Epithelial cell of esophagus (primary cell): ENCODE data around the gene SLC10A7.

ENCODE experiments used
- DNase-seq: peaks from one replicate; pipeline ENCODE4 v3.0.0; 2010; ENCODE audit warnings: low read depth
- H3K4me3 ChIP-seq: 2 replicates; pipeline ENCODE4 v1.5.1; 2011; ENCODE audit warnings: mild to moderate bottlenecking, low read length, control low read depth
- TF ChIP-seq, protein P1 (sequence below): IDR thresholded peaks from 2 replicates; pipeline ENCODE4 v1.5.1; 2011; ENCODE audit warnings: low read depth, mild to moderate bottlenecking, low read length, control low read depth, inconsistent platforms; ENCODE audit not compliant: insufficient read depth; ENCODE audit errors: missing control alignments

Gene SLC10A7

DNA sequence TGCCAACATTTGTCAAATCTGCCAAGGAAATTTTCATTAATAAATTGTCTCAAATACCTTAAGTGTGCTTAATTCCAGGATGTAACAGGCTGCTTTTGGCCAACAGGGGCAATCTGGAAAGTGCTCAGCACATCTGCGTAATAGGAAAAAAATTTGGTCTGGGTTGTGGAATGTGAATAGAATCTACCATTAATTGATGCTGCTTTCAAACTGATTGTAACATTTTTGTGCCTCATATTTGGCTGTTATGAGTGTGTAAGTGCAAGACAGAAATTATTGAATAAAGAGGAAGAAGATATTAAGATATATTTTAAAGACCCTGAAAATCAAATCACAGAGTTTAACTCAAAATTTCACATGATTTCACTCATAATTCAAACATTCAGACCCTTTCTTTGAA, 266.3 kb downstream of the SLC10A7 start:
- TF ChIP-seq, protein P1, sequence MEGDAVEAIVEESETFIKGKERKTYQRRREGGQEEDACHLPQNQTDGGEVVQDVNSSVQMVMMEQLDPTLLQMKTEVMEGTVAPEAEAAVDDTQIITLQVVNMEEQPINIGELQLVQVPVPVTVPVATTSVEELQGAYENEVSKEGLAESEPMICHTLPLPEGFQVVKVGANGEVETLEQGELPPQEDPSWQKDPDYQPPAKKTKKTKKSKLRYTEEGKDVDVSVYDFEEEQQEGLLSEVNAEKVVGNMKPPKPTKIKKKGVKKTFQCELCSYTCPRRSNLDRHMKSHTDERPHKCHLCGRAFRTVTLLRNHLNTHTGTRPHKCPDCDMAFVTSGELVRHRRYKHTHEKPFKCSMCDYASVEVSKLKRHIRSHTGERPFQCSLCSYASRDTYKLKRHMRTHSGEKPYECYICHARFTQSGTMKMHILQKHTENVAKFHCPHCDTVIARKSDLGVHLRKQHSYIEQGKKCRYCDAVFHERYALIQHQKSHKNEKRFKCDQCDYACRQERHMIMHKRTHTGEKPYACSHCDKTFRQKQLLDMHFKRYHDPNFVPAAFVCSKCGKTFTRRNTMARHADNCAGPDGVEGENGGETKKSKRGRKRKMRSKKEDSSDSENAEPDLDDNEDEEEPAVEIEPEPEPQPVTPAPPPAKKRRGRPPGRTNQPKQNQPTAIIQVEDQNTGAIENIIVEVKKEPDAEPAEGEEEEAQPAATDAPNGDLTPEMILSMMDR = no peak
- no peak for DNase-seq
- H3K4me3 ChIP-seq = no peak overlapping the region

DNA sequence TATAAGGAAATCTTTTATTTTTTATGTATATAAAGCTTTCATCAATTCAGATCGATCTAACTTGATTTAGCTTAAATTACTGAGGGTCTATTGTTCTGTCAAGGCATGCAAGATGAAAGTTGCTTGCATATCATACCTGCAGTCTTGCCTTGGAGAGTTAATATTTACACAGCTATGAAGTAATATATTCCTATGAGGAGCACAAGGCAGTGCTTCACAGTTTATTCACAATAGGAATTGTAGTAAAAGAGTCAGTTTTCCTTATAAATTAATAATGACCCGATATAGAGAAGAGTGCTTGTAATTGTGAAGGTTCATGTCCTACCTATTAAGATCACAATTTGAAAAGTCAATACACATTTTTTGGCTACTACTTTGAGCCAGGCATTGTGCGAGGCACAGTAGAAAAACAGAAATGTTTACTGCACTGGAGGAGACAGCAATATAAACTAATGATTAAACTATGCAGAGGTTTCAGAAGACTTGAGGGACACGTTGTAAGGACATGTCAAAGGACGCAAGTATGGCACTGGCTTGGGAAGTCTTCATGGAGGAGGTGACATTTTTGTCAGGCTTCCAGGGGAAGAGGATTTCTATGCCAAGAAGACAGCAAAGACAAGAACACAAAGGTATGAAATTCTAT, 268.6 kb downstream of the SLC10A7 start:
- TF ChIP-seq, protein P1 = no peak
- DNase-seq = no peak

DNA sequence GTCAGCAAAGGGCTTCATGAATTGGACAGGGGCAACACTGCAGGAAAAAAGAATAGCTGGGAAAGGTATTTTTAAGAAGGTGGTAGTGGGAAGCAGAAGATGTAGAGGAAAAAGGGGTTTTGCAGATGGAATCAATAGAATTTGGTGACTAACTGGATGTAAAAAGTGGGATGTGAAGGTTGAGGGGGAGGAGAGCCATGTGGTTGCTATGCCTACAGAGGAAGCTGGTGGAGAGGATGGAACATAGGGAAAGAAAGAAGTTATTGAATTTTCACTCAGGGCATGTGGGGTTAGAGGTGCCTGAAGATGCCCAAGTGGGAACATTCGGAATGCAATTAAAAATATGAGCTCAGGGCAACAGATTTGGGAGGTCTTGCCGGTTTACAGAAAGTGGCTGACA, 274.4 kb downstream of the SLC10A7 start:
- no peak overlapping the region for H3K4me3 ChIP-seq
- TF ChIP-seq, protein P1 = no peak
- no peak for DNase-seq

More for the DNA sequence above, 268.6 kb downstream of the SLC10A7 start:
- H3K4me3 ChIP-seq = no peak overlapping the region

DNA sequence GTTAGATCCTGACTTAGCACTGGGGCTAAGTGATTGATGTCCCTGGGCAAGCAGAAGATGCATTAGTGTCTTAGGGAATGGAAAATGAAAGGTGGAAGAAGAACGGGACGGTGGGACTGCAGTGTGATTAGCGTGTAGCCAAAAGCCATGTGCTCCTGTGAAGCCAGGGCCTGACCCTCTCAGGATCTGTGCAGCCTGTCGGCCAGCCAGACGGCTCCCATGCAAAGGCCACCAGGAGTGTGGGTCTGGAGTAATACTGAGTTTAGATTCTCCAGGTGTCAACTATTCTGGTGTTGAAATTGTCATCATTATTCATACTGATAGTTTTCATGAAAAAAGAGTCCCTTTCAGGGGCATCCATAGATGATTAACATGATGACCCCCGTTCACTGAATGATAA, 275.4 kb downstream of the SLC10A7 start:
- H3K4me3 ChIP-seq = no peak overlapping the region
- DNase-seq = no peak
- TF ChIP-seq, protein P1 = no peak

DNA sequence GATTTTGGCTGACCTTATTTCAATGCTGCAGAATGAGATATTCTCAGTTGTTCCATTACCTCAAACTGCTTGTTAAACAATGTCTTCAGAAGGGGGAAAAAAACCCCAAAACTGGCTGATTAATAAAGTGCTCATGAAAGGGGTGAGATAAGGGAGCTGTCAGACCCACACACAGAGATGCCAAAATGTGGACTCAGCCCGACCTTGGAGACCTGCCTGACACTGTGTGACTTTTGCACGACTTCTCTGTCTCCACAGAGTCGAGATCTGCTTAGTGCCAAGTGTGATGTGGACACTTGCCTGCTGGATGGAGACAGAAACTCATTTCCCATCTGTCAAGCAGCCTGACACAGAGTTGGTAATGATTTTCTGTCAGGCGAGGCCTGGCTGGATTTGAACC, 275.9 kb downstream of the SLC10A7 start:
- no peak for DNase-seq
- TF ChIP-seq, protein P1 = no peak
- no peak overlapping the region for H3K4me3 ChIP-seq

DNA sequence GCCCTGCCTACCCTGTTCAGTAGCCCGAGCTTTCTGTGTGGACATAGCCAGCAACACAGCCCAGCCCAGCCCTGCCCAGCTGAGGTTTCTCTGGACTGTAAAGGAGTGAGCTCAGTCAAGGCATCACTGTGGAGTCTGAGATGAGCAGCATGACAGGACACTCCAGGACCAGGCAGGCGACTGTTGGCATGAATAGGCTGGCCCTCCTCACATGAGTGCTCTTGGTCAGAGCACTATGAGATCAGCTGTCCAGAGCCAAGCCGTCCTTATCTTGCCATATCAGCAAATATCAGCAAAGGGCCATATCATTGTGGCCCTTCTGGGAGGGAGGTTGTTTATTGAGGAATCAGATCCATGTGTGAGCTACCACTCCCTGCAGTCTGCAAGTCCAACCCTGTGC, 276.5 kb downstream of the SLC10A7 start:
- TF ChIP-seq, protein P1 = no peak
- no peak overlapping the region for H3K4me3 ChIP-seq
- no peak for DNase-seq

DNA sequence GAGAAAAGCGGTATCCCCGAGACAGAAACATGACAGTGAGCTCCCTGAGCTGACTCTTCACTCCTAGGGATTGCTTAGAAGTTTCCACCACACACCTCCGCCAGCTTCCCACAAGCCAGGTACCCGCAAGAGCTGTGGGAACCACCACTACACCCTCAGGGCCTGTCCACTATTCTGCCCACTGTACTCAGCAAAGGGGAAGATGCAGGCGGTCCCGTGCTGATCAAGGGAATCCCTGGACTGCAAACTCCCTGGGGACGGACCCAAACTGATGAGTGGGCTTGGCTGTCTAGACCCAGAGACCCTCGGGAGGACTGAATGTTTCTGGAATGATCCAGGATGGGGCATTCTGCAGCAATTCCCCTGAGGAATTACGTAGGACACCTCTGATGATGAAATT, 277.2 kb downstream of the SLC10A7 start:
- no peak overlapping the region for H3K4me3 ChIP-seq
- TF ChIP-seq, protein P1 = no peak
- no peak for DNase-seq
